ENCODE measurements around the gene IMMP2L.

IMMP2L gene

DNA sequence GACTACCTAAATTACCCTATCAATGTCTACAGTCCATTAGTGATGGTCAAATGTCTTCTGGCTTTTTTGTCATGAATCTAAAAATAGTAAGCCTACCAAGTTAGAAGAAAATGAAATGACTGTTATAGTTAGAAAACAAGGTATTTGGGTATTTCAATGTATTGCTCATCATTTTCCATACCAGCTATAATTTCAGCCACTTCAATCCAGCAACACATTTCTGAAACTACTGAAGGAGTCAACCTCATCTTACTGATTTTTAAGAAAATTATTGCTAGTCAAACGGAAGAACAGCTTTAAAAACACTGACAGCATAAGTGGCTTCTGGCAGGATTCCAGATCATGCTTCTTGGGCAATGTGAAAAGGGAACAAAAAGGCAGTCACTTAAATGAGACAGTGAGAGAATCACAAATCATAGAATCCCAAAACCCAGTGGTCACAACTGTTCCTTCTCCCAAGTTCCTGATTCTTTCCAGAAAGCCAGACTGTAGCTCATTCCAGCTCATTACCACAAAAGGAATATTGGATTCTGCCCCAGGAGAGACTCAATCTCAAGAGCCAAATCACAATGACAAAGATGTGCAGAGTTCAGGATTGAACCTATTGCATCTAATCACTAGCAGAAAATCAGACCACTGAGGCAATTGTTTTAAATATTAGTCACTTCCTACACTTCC lies 532.6 kb downstream of the IMMP2L start:
- DNase-seq (ENCODE audit: low read depth): peak; percentile 29

GRCh38 chr7:111029141-111029572 lies 533.1 kb downstream of the IMMP2L start:
- DNase-seq (ENCODE audit: low read depth): no peak

DNA sequence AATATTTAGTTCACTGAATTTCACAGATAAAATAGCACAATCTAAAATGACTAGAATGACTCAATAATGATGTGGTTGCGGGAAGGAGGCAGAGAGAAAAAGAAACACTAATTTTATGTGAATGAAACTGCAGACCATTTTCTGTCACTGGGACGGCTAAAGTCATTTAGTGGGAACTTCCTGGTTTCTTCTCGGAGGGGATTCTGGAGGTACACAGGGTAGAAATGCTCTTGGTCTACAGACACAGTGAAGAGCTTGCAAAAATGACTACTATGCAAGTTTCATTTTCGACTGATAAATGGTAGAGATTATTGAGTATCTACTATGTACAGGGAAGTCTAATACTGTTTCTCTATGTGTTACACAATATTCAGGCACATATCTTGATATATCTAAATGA lies 534.9 kb downstream of the IMMP2L start:
- DNase-seq (ENCODE audit: low read depth): no peak

- DNase-seq (ENCODE audit: low read depth): no peak
Observed at GRCh38 chr7:111026806-111027205, 535.5 kb downstream of the IMMP2L start.

DNA sequence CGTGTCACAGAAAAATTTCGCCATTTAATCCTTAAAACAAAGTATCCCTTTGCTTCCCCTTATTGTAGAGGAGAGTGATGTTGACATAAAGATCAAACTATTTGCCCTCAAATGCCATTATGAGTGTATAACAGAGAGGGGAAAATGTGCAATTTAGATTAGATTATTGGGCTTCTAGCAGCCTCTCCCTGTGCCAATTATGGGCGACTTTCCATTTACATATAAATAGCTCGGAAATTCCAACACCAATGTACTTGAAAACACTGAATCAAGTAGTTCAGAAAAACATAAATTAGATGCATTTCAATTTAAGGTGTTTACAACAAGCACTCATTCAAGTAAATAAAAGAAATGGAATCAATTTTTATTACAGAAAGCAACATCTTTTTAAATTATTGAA lies 535.9 kb downstream of the IMMP2L start:
- DNase-seq (ENCODE audit: low read depth): no peak

DNA sequence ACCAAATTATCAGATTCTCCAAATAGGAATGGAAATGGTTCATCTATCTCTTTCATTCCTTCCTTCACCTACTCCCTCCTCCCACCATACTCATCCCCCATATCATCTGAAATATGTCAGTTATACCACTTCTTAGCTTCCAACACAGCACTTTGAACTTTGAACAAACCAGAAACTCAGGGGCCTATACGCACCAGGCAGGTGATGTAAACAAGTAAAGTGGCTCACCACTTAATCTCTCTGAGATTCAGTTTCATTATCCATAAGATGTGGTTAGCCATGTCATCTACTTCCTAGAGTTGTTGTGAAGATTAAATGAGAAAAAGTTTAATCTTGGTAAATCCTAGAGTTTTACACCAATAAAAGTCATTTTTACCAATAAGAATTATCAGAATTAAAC lies 537.3 kb downstream of the IMMP2L start:
- DNase-seq (ENCODE audit: low read depth): no peak

DNA sequence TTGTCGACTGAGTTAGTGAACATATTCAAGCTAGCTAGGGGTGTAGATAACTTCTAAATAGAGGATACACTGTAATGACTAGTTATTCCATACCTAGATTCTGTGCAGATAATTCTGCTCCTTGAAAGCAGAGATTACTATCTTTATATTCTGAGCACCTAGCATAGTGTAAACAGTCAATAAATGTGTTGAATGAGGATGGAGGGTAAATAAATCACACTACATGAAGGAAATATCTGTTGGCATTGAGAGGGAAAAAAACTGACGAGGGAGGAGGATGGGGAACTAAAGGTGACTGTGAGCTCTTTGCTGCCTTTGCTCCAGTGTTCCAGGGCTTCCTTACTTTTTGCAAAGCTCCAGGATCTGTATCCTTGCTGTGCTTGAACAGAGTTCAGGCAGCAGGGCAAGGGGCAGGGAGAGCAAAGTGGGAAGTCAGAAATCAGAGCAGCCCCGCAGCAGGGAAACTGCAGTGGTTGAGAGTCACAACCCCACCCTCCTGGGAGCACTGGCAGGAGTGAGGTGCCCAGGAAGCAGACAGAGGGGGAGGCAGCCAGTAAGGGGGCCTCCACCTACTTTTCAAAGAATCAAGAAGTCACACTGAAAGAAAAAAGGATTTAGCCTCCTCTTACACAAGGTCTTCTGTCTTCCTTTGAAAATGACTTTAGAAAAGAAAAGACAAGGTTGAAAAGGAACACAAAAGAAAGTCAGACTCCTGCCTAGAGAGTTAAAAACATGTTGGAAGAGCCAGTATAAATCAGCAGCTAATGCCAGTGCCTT lies 543.1 kb downstream of the IMMP2L start:
- no peak for DNase-seq (ENCODE audit: low read depth)

DNA sequence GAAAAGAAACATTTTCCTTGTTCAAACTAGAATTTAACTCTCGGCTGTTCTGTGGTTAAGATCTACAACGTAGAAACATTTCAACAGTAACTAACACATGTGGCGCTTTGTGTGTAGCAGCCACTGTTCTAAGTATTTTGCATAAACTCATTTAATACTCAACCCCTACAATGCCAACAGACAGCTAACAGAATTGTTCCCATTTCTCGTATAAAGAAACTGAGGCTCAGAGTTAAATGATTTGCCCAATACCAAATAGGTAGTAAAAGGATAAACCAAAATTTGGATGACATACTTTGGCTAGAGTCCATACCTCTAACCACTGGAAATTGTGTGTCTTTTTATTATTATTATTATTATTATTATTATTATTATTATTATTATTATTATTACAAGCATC lies 543.8 kb downstream of the IMMP2L start:
- no peak for DNase-seq (ENCODE audit: low read depth)

GRCh38 chr7:111014079-111014478 lies 548.2 kb downstream of the IMMP2L start:
- no peak for DNase-seq (ENCODE audit: low read depth)

DNA sequence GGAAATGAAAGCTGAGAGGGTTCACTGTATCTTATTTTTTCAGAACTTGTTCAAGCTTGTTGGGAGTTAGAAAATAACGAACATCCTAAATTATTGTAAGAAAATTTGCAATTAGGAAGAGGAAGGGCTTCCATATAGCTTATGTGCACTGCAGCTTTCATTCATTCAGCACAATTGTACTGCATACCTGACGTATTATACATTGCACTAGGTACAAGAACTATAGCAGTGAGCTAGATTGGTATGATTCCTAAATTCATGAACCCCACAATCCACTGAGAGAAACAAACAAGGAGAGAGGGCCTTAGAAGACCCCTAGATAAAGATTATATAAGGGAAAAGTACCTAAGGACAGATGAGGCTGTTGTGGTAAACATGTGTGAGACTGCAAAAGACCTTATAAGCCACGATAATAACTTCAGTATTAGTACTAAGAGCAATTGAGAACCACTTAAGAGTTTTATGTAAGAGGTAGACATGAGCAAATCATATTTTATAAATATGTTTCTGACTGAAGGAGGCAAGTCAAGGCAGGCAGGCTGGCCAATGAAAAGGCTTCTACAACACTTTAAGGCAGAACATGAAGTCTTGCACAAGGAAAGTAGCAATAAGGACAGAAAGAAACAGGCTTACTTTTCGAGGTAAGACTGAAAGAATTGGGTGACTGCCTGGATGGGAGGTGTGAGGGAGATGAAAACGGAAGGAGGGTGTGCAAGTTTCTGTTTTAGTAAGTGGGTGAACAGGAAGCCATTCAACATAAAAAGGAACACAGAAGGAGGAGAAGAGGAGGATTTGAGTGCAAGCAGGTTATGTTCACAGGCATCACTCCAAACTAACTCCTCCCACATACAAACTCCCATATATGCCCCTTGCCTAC lies 549.3 kb downstream of the IMMP2L start:
- no peak for DNase-seq (ENCODE audit: low read depth)

DNA sequence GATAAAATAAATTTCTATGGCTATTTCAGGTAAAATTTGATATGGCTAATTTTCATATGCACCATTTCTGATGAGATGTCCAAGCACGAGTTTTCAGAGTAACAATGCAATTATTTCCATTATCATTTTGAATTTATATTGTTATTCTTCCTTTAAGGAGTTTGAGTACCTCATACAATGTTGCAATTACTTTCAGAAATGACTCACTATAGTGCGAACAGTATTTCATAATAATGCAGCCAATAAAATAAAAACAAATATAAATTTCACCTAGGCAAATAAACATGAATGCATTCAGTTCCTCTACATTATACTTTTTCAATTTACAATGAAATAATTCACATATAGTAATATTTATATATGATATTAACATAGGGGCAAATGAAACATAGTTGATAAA lies 550.1 kb downstream of the IMMP2L start:
- peak; percentile 9 for DNase-seq (ENCODE audit: low read depth)

DNA sequence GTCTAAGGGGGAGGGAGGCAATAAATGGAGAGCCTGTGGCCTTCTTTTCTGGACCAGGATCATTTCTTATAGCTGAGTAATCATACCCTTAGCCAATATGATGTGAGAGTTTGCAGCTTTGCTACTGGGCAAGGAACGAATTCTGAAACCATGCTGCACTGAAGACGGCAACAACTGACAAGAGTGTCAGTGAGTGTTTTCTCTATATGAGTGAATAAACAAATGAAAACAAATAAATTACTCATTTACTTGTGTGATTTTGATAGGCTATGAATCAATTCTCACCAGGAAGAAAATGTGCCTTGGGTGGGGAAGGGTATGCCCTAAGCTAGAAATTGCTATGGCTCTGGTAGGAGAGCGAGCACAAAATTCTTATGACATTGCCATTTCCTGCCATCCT lies 550.8 kb downstream of the IMMP2L start:
- no peak for DNase-seq (ENCODE audit: low read depth)

GRCh38 chr7:111010798-111011197 lies 551.5 kb downstream of the IMMP2L start:
- no peak for DNase-seq (ENCODE audit: low read depth)

DNA sequence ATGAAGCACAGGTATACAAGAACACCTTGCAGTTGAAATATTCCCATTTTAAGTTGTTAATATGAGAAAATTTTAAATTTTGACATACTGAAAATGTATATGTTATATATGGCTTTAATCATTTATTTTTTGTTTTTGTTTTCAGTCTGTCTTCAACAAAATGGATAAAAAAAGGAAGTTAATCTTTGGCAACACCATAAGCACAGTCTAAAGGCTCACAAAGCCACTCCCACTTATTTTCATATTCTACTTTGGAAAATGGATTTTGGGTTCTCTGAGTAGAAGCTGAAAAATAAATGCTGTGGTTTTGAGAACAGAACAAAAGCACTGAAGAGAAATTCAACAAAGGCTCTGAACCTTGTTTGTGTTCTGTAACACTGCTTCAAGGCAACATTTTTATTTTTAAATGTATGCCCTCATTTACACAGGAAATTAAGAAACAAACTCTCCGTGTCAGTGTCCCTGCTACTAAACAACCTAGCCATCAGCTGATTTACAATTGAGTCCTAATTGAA lies 552.7 kb downstream of the IMMP2L start:
- DNase-seq (ENCODE audit: low read depth): no peak

DNA sequence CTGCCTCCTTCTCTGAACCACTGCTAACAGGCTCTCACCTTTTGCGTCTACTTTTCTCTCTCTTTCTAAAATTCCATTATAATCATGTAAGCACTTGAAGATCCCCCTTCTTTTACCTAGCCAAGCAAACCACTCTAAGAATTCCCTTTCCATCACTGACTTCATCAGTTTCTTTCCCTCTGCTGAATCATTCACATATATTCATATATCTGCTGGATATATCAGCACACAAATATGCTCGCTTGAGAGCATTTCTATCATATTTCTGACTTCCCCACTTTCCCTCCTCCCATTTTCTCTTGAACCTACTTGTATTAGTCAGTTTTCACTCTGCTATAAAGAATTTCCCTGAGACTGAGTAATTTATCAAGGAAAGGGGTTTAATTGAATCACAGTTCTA lies 555.6 kb downstream of the IMMP2L start:
- DNase-seq (ENCODE audit: low read depth): no peak

- no peak for DNase-seq (ENCODE audit: low read depth)
Observed at GRCh38 chr7:111006040-111006439, 556.3 kb downstream of the IMMP2L start.

GRCh38 chr7:111005445-111005844 lies 556.8 kb downstream of the IMMP2L start:
- no peak for DNase-seq (ENCODE audit: low read depth)

DNA sequence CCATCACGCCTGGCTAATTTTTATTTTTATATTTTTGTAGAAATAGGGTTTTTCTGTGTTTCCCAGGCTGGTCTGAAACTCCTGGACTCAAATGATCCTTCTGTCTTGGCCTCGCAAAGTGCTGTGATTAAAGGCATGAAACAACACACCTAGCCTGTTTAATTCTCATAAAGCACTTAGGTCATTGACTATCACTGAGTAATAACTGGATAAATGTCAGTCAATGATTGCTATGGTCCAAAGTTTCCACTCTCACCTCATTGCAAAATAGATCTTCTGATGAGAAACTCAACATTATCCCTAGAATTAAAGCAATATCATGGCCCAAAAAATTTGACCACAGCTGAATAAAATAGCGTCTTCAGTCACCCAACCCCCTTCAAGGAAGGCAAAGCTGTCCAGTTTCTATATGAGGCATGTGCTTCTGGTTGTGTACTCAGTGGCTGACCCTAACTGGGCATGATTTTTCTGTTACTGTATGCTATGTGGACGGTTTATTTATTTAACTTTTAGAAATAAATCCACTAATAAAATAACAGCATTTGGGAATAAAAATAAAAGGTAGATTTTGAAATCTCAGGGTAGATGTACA lies 557.9 kb downstream of the IMMP2L start:
- no peak for DNase-seq (ENCODE audit: low read depth)

DNA sequence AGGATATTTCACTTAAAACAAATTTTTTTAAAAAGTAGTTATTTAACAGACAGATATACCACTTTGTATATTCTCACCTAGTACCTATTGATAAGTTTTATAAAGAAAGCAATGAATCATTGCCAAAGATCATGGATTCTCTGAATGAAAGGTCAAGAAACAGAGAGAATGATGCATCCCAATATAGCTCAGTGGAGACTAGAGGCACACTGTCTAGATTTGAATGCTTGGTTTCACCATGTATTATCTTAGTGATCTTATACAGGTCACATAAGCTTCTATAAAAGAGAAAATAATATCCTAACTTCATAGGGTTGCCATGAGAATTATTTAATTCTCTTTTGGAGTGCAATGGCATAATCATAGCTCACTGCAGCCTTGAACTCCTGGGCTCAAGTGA lies 558.4 kb downstream of the IMMP2L start:
- no peak for DNase-seq (ENCODE audit: low read depth)

GRCh38 chr7:110994028-110994967 lies 568.0 kb downstream of the IMMP2L start:
- no peak for DNase-seq (ENCODE audit: low read depth)

Data from fibroblast of gingiva (primary cell).